Skeletal muscle tissue (tissue), 4 donors: ENCODE measurements around the gene SELENOT. TPM values are rescaled to one million over a fixed set of nuclear protein-coding genes. Genes with fewer than 3 reads are reported as not detected.

Experiments used
- H3K27ac ChIP-seq: one replicate; pipeline ENCODE4 v1.7.0; 2013; ENCODE audit warnings: mild to moderate bottlenecking, low read depth, low read length, inconsistent platforms
- H3K27me3 ChIP-seq, 3 donors: one replicate each; pipeline ENCODE4 v1.7.0; 2013; ENCODE audit warnings: low read length in 3 of 3; ENCODE audit not compliant: control insufficient read depth in 3 of 3, insufficient read depth in 3 of 3
- H3K36me3 ChIP-seq, 3 donors: one replicate each; pipeline ENCODE4 v1.7.0; 2013; ENCODE audit warnings: low read length in 3 of 3; ENCODE audit not compliant: control insufficient read depth in 3 of 3, insufficient read depth in 3 of 3
- H3K4me1 ChIP-seq, 3 donors: one replicate each; pipeline ENCODE4 v1.7.0; 2013; ENCODE audit warnings: low read length in 3 of 3, mild to moderate bottlenecking in 3 of 3; ENCODE audit not compliant: control insufficient read depth in 3 of 3, insufficient read depth in 3 of 3
- H3K4me3 ChIP-seq, 3 donors: one replicate each; pipeline ENCODE4 v1.7.0; 2013; ENCODE audit warnings: low read length in 3 of 3
- H3K9ac ChIP-seq, 3 donors: one replicate each; pipeline ENCODE4 v1.7.0; 2013; ENCODE audit warnings: low read length in 3 of 3, mild to moderate bottlenecking in 3 of 3, moderate library complexity in 2 of 3, low read depth in 1 of 3
- H3K9me3 ChIP-seq, 3 donors: one replicate each; pipeline ENCODE4 v1.7.0; 2013; ENCODE audit warnings: low read length in 3 of 3; ENCODE audit not compliant: control insufficient read depth in 3 of 3
- total RNA-seq: library from RNA; depleted of rRNA; stranded (reverse); fragments of >200 nt; gene quantifications from one replicate; pipeline ENCODE4 v1.2.3, GENCODE V29; 2014
- donor health status: Osteomylitis.

Gene SELENOT
- total RNA-seq, 1 donor from 2014 or later, result 16.7 TPM

DNA sequence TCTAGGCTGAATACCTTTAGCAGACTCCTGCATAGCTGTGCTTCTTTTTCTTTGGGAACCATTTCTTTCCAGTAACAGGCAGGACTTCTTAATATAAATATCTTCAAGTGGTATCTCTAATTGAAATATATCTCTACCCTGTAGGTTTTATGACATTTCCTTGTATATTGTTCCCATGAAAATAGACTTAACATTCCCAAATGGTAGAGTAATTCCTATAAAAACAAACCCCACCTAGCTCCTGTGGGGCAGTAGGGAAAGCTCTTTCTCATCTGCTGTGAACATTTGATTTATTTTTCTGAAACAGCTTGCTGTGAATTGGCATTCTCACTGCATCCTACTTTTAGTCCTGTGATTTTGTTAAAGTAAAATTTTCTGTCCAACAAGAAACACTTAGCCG lies 20.8 kb downstream of the SELENOT start:
- H3K4me1 ChIP-seq, result peaks cover 0 to 8% (median 5%) of the 10 kb centered on the region in 3 donors
- H3K36me3 ChIP-seq, result peaks cover 4 to 18% (median 4%) of the 10 kb centered on the region in 3 donors

DNA sequence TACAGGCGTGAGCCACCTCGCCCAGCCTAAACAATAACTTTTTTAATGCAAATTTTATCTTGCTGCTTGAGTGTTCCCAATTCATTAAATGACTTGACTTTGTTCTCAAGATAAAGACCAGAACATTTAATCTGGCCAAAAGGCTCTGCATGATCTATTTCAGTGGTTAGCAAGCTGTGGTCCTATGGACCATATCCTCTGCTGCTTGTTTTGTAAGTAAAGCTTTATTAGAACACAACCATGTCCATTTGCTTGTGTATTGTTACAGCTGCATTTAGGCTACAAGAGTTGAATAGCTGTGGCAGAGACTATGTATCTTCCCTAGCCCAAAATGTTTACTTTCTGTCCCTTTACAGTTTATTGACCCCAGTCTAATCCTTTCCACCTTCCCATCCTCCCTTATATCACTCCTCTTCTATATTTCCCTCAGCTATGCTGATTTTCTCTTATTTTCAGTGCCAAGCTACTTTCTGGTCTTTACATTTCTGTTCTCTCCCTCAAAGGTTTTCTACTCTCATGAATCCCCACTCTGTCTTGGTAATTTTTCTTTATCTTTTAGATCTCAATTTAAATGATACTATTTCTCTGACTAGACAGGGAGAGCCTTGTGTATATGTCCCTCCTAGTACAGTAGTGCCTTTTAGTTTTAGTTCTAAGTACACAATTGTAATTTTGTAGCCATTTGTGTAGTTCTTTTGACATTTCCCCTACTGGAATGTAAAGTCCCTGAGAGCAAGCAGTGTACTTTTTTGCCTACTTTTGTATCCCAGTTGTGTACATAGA lies 23.2 kb downstream of the SELENOT start:
- Histone ChIP-seq H3K9me3 (no peaks in the 10 kb centered on the region), H3K36me3 (peaks cover 4 to 25% (median 10%) of the 10 kb centered on the region in 3 donors), H3K4me3 (no peak overlapping the region), H3K27ac (no peak overlapping the region), H3K9ac (no peak overlapping the region), H3K4me1 (peaks cover 0 to 8% (median 5%) of the 10 kb centered on the region in 3 donors), H3K27me3 (no peaks in the 10 kb centered on the region)

More for the DNA sequence above, 20.8 kb downstream of the SELENOT start:
- Histone ChIP-seq H3K9ac (no peak overlapping the region), H3K27me3 (no peaks in the 10 kb centered on the region), H3K9me3 (no peaks in the 10 kb centered on the region), H3K4me3 (no peak overlapping the region), H3K27ac (no peak overlapping the region)

DNA sequence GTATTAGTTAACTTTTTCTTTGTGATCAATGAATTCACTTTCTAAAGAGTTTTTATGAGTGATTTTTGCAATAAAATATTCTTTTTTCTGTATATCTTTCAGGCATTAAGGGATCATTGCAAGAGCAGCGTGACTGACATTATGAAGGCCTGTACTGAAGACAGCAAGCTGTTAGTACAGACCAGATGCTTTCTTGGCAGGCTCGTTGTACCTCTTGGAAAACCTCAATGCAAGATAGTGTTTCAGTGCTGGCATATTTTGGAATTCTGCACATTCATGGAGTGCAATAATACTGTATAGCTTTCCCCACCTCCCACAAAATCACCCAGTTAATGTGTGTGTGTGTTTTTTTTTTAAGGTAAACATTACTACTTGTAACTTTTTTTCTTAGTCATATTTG lies 24.4 kb downstream of the SELENOT start:
- Histone ChIP-seq H3K9me3 (no peaks in the 10 kb centered on the region), H3K9ac (no peak overlapping the region), H3K27ac (no peak overlapping the region), H3K4me3 (no peak overlapping the region), H3K27me3 (no peaks in the 10 kb centered on the region), H3K4me1 (peaks cover 0 to 8% (median 5%) of the 10 kb centered on the region in 3 donors), H3K36me3 (peaks cover 4 to 29% (median 13%) of the 10 kb centered on the region in 3 donors)

DNA sequence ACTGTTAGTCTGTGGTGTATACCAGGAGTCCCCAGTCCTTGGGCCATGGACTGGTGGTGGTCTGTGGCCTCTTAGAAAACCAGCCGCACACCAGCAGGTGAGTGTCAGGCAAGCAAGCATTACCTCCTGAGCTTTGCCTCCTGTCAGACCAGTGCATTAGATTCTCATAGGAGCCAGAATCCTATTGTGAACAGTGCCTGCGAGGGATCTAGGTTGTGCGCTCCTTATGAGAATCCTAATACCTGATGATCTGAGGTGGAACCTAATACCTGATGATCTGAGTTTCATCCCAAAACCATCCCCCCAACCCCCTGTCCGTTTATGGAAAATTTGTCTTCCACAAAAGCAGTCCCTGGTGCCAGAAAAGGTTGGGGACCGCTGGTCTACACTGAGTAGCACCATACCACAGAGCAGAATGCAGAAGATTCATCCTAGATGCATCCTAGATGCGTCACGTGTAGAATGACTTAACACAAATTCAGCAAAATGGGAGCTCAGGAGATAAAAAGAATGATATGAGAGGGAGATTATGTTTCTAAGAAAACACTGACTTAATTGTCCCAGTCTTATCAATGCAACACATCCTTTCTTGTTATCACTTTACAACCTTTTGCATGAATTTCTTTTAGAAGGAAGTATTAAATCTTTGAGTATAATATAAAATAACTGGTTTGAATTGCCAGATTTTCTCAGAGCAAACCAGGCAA lies 28.5 kb downstream of the SELENOT start:
- peaks cover 0 to 14% (median 9%) of the 10 kb centered on the region in 3 donors for H3K36me3 ChIP-seq
- peaks cover 0 to 8% (median 5%) of the 10 kb centered on the region in 3 donors for H3K4me1 ChIP-seq
- no peak overlapping the region for H3K9ac ChIP-seq
- H3K9me3 ChIP-seq, result no peaks in the 10 kb centered on the region
- no peak overlapping the region for H3K4me3 ChIP-seq
- H3K27ac ChIP-seq, result no peak overlapping the region
- no peaks in the 10 kb centered on the region for H3K27me3 ChIP-seq

DNA sequence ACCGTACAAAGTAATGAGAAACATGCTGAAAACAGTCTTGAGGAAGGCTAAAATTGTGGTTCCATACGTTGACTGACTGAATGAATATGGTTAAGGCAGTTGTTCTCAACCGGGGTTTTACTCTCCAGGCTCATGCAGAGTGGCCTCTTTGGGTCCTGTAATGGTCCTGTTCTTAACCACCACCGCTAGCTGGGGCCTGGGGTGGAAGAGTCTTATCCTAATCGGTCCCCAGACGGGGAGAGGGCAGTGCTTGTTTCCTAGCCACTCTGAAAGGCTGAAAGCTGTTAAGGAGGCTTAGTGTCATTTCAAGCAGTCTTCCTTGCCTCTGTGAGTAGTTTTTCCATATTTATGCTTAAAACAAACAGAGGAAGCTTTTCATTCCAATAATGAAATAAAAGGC lies 32.0 kb downstream of the SELENOT start:
- H3K4me3 ChIP-seq, result no peak overlapping the region
- H3K4me1 ChIP-seq, result no peaks in the 10 kb centered on the region
- H3K36me3 ChIP-seq, result peaks cover 0 to 11% (median 9%) of the 10 kb centered on the region in 3 donors
- H3K27me3 ChIP-seq, result no peaks in the 10 kb centered on the region
- H3K9me3 ChIP-seq, result no peaks in the 10 kb centered on the region
- H3K9ac ChIP-seq, result no peak overlapping the region
- no peak overlapping the region for H3K27ac ChIP-seq

DNA sequence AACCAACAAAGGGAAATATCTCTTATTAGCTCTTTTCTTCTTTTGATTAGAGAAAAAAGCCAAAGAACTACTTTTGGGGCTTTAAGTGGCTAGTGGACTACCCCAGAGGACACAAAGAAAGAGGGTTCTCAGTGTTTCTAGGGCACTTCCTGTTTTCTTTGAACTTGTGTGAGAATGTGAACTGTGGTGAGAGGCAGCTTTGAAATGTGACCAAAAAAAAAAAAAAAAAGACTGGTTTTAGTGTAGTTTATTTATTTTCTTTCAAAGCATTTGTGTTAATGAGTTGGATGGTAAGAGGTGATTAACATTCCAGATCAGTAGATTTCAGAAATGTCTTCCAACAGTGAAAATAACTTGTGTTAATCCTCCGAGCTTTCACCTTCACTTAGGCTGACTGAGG lies 32.4 kb downstream of the SELENOT start:
- Histone ChIP-seq H3K4me3 (no peak overlapping the region), H3K9me3 (no peaks in the 10 kb centered on the region), H3K27me3 (no peaks in the 10 kb centered on the region), H3K36me3 (peaks cover 0 to 9% (median 7%) of the 10 kb centered on the region in 3 donors), H3K27ac (no peak overlapping the region), H3K4me1 (no peaks in the 10 kb centered on the region), H3K9ac (no peak overlapping the region)

DNA sequence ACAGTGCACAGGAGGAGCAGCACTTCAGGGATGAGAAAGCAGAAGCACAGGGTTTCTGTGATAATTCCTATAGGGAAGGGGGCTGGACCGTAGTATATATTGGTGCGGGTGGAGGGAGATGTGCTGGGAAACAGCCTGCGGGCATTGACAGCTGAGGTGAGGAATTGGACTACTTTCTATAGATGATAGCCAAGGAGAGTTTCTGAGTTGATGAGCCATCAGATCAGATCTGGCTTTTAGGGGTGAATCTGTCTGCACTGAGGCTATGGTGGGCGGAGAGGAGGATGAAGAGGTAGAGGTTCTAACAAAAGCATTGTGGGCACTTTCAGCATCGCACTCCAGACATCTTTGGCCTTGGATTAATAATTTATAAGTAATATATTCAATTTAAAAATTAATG lies 33.1 kb downstream of the SELENOT start:
- Histone ChIP-seq H3K27me3 (no peaks in the 10 kb centered on the region), H3K4me1 (no peaks in the 10 kb centered on the region), H3K9ac (no peak overlapping the region), H3K9me3 (no peaks in the 10 kb centered on the region), H3K4me3 (no peak overlapping the region), H3K36me3 (peaks cover 0 to 5% (median 3%) of the 10 kb centered on the region in 3 donors), H3K27ac (no peak overlapping the region)

DNA sequence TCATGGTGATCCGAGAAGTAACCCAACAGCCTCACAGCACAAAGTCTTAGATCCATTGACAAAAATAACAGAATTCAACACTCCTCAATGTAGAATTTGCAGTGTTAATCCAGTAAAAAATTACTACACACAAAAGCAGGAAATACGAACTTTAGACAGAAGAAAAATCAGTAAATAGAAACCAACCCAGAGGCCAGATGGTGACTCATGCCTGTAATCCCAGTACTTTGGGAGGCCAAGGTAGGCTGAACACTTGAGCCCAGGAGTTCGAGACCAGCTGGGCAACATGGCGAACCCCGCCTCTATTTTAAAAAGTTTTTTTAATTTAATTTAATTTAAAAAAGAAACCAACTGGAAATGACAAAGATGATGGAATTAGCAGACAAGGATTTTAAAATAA lies 36.1 kb downstream of the SELENOT start:
- no peaks in the 10 kb centered on the region for H3K36me3 ChIP-seq
- H3K9ac ChIP-seq, result no peak overlapping the region
- H3K27me3 ChIP-seq, result peaks cover 0 to 2% (median 0%) of the 10 kb centered on the region in 3 donors
- H3K4me1 ChIP-seq, result no peaks in the 10 kb centered on the region
- H3K27ac ChIP-seq, result no peak overlapping the region
- H3K9me3 ChIP-seq, result no peaks in the 10 kb centered on the region
- H3K4me3 ChIP-seq, result no peak overlapping the region

DNA sequence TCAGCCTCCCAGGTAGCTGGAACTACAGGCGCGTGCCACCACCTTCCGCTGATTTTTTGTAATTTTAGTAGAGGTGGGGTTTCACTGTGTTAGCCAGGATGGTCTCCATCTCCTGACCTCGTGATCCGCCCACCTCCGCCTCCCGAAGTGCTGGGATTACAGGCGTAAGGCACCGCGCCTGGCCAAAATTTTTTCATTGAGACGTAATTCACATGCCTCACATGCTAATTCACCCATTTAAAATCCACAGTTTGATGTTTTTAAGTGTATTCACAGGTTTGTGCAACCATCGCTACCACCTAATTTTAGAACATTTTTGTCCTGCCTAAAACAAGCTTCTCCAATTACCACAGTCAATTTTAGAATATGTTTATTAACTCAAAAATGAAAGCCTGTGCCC lies 37.1 kb downstream of the SELENOT start:
- no peaks in the 10 kb centered on the region for H3K4me1 ChIP-seq
- no peak overlapping the region for H3K9ac ChIP-seq
- H3K27me3 ChIP-seq, result peaks cover 0 to 2% (median 0%) of the 10 kb centered on the region in 3 donors
- H3K27ac ChIP-seq, result no peak overlapping the region
- no peaks in the 10 kb centered on the region for H3K36me3 ChIP-seq
- no peaks in the 10 kb centered on the region for H3K9me3 ChIP-seq
- H3K4me3 ChIP-seq, result no peak overlapping the region

DNA sequence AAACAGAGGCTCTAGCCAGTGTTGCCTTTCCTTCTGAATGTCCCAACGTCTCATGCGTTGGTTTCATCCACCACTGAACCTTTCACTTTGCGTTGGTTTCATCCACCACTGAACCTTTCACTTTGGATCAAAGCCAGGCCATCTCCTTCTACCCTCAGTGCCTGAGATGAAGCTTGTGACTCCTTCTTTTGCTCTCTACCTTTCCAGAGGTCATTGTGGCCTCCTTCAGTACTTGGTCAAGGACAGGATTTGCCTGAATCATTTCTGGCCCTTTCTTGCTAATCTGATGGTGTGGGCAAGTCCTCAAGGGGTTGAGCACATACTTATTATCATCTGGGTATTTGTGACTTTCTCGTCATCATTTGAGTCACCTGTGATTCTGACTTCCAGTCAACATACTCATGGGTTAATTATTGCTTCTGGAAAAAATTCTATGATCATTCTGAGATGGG lies 50.0 kb downstream of the SELENOT start:
- no peaks in the 10 kb centered on the region for H3K27me3 ChIP-seq
- H3K36me3 ChIP-seq, result no peaks in the 10 kb centered on the region
- H3K27ac ChIP-seq, result no peak overlapping the region
- H3K4me3 ChIP-seq, result no peak overlapping the region
- H3K9me3 ChIP-seq, result no peaks in the 10 kb centered on the region
- H3K4me1 ChIP-seq, result no peaks in the 10 kb centered on the region
- no peak overlapping the region for H3K9ac ChIP-seq
